Esophagus (tissue), 2 donors: ENCODE measurements around the gene SCAPER. TPM values are rescaled to one million over a fixed set of nuclear protein-coding genes. Genes with fewer than 3 reads are reported as not detected.

Experiments used
- H3K27ac ChIP-seq, 2 donors: one replicate each; pipeline ENCODE4 v1.5.1; 2013; ENCODE audit warnings: low read depth in 2 of 2, mild to moderate bottlenecking in 2 of 2, inconsistent platforms in 1 of 2, low read length in 1 of 2, moderate library complexity in 1 of 2
- H3K27me3 ChIP-seq, 2 donors: one replicate each; pipeline ENCODE4 v1.6.1; 2013; ENCODE audit warnings: low read length in 2 of 2, control low read depth in 1 of 2, mild to moderate bottlenecking in 1 of 2; ENCODE audit not compliant: insufficient read depth in 2 of 2, control insufficient read depth in 1 of 2
- H3K36me3 ChIP-seq, 2 donors: one replicate each; pipeline ENCODE4 v1.6.1; 2013; ENCODE audit warnings: low read length in 1 of 2; ENCODE audit not compliant: control insufficient read depth in 2 of 2, insufficient read depth in 2 of 2
- H3K4me1 ChIP-seq, 2 donors: one replicate each; pipeline ENCODE4 v1.6.1; 2013; ENCODE audit warnings: low read length in 1 of 2; ENCODE audit not compliant: control insufficient read depth in 2 of 2, insufficient read depth in 2 of 2
- H3K4me3 ChIP-seq, 2 donors: one replicate each; pipeline ENCODE4 v1.5.1; 2013; ENCODE audit warnings: low read length in 2 of 2, mild to moderate bottlenecking in 2 of 2, low read depth in 1 of 2, moderate library complexity in 1 of 2
- H3K9me3 ChIP-seq, 2 donors: one replicate each; pipeline ENCODE4 v1.6.1; 2013; ENCODE audit warnings: mild to moderate bottlenecking in 2 of 2, low read depth in 1 of 2, low read length in 1 of 2, moderate library complexity in 1 of 2; ENCODE audit not compliant: control insufficient read depth in 2 of 2, insufficient read depth in 1 of 2
- WGBS, 2 donors: extraction: QIAGEN DNeasy Blood & Tissue Kit; methylation state at CpG; one replicate each; pipeline ENCODE4 v1.1.7; 2013; 5-methylcytosine and 5-hydroxymethylcytosine counted together
- polyA plus RNA-seq, 2 donors: library from polyadenylated mRNA; stranded (reverse); fragments of 200-250 nt; gene quantifications; one replicate each; pipeline ENCODE4 v1.2.3, GENCODE V29; 2013
- donor health status: healthy with polysubstance abuse.
- donor health status: Bipolar disorder and iron deficiency.

Gene SCAPER
- polyA plus RNA-seq, 2 donors: 4.3 to 6.1 TPM

- H3K4me1 ChIP-seq: no peaks in the 10 kb centered on the region
- H3K4me3 ChIP-seq: no peak overlapping the region
- no peak overlapping the region for H3K27ac ChIP-seq
- H3K27me3 ChIP-seq: no peaks in the 10 kb centered on the region
- H3K9me3 ChIP-seq: no peaks in the 10 kb centered on the region
- no peaks in the 10 kb centered on the region for H3K36me3 ChIP-seq
Measured at GRCh38 chr15:76390571-76390970, 514.6 kb downstream of the SCAPER start.

- H3K27ac ChIP-seq: no peak overlapping the region
- no peak overlapping the region for H3K4me3 ChIP-seq
- no peaks in the 10 kb centered on the region for H3K27me3 ChIP-seq
- 97 to 98% methylated on average over 2 of the region's 2 CpGs for WGBS, 2 donors
- H3K9me3 ChIP-seq: no peaks in the 10 kb centered on the region
- no peaks in the 10 kb centered on the region for H3K36me3 ChIP-seq
- no peaks in the 10 kb centered on the region for H3K4me1 ChIP-seq
Measured at GRCh38 chr15:76386926-76387325, 518.2 kb downstream of the SCAPER start.

- Histone ChIP-seq H3K27ac (no peak overlapping the region), H3K4me1 (no peaks in the 10 kb centered on the region), H3K4me3 (no peak overlapping the region), H3K27me3 (no peaks in the 10 kb centered on the region), H3K9me3 (no peaks in the 10 kb centered on the region), H3K36me3 (no peaks in the 10 kb centered on the region)
- WGBS, 2 donors: 92 to 95% methylated on average over 2 of the region's 2 CpGs
Measured at GRCh38 chr15:76386178-76386577, 519.0 kb downstream of the SCAPER start.

GRCh38 chr15:76384409-76384808, 520.7 kb downstream of the SCAPER start:
- no peak overlapping the region for H3K27ac ChIP-seq
- 91 to 92% methylated on average over 2 of the region's 2 CpGs for WGBS, 2 donors
- H3K4me3 ChIP-seq: no peak overlapping the region

GRCh38 chr15:76382987-76383728, 522.0 kb downstream of the SCAPER start:
- Histone ChIP-seq H3K36me3 (no peaks in the 10 kb centered on the region), H3K9me3 (no peaks in the 10 kb centered on the region), H3K27me3 (no peaks in the 10 kb centered on the region), H3K27ac (no peak overlapping the region), H3K4me3 (no peak overlapping the region), H3K4me1 (no peaks in the 10 kb centered on the region)
- WGBS, 2 donors: 91 to 93% methylated on average over 2 of the region's 2 CpGs

More at GRCh38 chr15:76384409-76384808, 520.7 kb downstream of the SCAPER start:
- H3K9me3 ChIP-seq: no peaks in the 10 kb centered on the region
- no peaks in the 10 kb centered on the region for H3K36me3 ChIP-seq
- no peaks in the 10 kb centered on the region for H3K27me3 ChIP-seq
- H3K4me1 ChIP-seq: no peaks in the 10 kb centered on the region

- no peak overlapping the region for H3K4me3 ChIP-seq
- H3K27me3 ChIP-seq: no peaks in the 10 kb centered on the region
- 94 to 95% methylated on average over 4 of the region's 4 CpGs for WGBS, 2 donors
- no peak overlapping the region for H3K27ac ChIP-seq
- no peaks in the 10 kb centered on the region for H3K9me3 ChIP-seq
- H3K4me1 ChIP-seq: no peaks in the 10 kb centered on the region
- H3K36me3 ChIP-seq: no peaks in the 10 kb centered on the region
Measured at GRCh38 chr15:76381366-76381765, 523.8 kb downstream of the SCAPER start.

GRCh38 chr15:76380249-76380648, 524.9 kb downstream of the SCAPER start:
- 88% methylated on average over 1 of the region's 1 CpG for WGBS, 2 donors
- Histone ChIP-seq H3K27me3 (no peaks in the 10 kb centered on the region), H3K27ac (no peak overlapping the region), H3K4me3 (no peak overlapping the region), H3K36me3 (no peaks in the 10 kb centered on the region), H3K4me1 (no peaks in the 10 kb centered on the region), H3K9me3 (no peaks in the 10 kb centered on the region)

GRCh38 chr15:76378691-76379090, 526.4 kb downstream of the SCAPER start:
- Histone ChIP-seq H3K27me3 (no peaks in the 10 kb centered on the region), H3K36me3 (no peaks in the 10 kb centered on the region), H3K4me1 (no peaks in the 10 kb centered on the region), H3K9me3 (no peaks in the 10 kb centered on the region), H3K4me3 (no peak overlapping the region), H3K27ac (no peak overlapping the region)
- 88 to 96% methylated on average over 1 of the region's 1 CpG for WGBS, 2 donors

- H3K4me1 ChIP-seq: no peaks in the 10 kb centered on the region
- no peak overlapping the region for H3K4me3 ChIP-seq
- H3K36me3 ChIP-seq: no peaks in the 10 kb centered on the region
- no peaks in the 10 kb centered on the region for H3K27me3 ChIP-seq
- no peaks in the 10 kb centered on the region for H3K9me3 ChIP-seq
- no peak overlapping the region for H3K27ac ChIP-seq
Measured at GRCh38 chr15:76377751-76378150, 527.4 kb downstream of the SCAPER start.

GRCh38 chr15:76377217-76377616, 527.9 kb downstream of the SCAPER start:
- 69 to 77% methylated on average over 2 of the region's 2 CpGs for WGBS, 2 donors
- Histone ChIP-seq H3K27ac (no peak overlapping the region), H3K9me3 (no peaks in the 10 kb centered on the region)

More at GRCh38 chr15:76377217-76377616, 527.9 kb downstream of the SCAPER start:
- Histone ChIP-seq H3K4me3 (no peak overlapping the region), H3K4me1 (no peaks in the 10 kb centered on the region), H3K36me3 (no peaks in the 10 kb centered on the region), H3K27me3 (no peaks in the 10 kb centered on the region)
